K562 (cell line): ENCODE data around the gene CADM2. TPM values are rescaled to one million over a fixed set of nuclear protein-coding genes. Genes with fewer than 3 reads are reported as not detected.

ENCODE experiments used
- ATAC-seq: fragments of 200-7000 bp; cut with Tn5 transposase; 3 replicates; pipeline ENCODE4 v1.9.1; 2020; ENCODE audit warnings: moderate library complexity
- BruUV-seq: library from RNA; stranded (reverse); fragments of 400-500 nt; replicated peaks from 2 replicates; lab custom pipeline; 2021; lab: Mats Ljungman, UMichigan
- CTCF ChIA-PET: fragments of 300-600 bp; formaldehyde crosslinking; extraction: SDS; loops from one replicate; lab custom pipeline; 2021; ENCODE audit warnings: low intra/inter-chr PET ratio; lab: Yijun Ruan, JAX
- POLR2A ChIA-PET: fragments of 300-600, 350-650 bp; sonication (Branson Sonifier 250); formaldehyde crosslinking; extraction: SDS; loops from one replicate; lab custom pipeline; 2021; ENCODE audit warnings: antibody characterized with exemption, inconsistent platforms; lab: Yijun Ruan, JAX
- DNase-seq, 4 experiments: peaks; one replicate each; pipeline versions ENCODE4 v3.0.0 to v3.0.0-alpha.2; 2011 to 2018; ENCODE audit warnings: low spot score in 3 of 4, mixed read lengths in 3 of 4; ENCODE audit errors: extremely low read depth in 1 of 4
- FAIRE-seq: peaks from 2 replicates; lab custom pipeline; 2011; peaks lifted over from hg19 to GRCh38; lab: Jason Lieb, UNC
- H2AFZ ChIP-seq: 2 replicates; pipeline ENCODE4 v1.6.0; 2011; ENCODE audit warnings: low read depth, low read length, control low read depth, inconsistent platforms
- H3K27ac ChIP-seq: fragments of 200-600 bp; 3 replicates; pipeline ENCODE4 v1.8.0; 2011; ENCODE audit warnings: low read depth, mild to moderate bottlenecking, control low read depth, inconsistent platforms, low read length, moderate library complexity, mixed read lengths; ENCODE audit errors: extremely low read depth
- H3K27me3 ChIP-seq, 2 experiments: fragments of 300-600 bp in 1 of 2; 2 replicates in 1 of 2; 3 replicates in 1 of 2; pipeline versions ENCODE4 v1.6.0 to v1.8.0; 2011; ENCODE audit warnings: inconsistent platforms in 2 of 2, low read length in 2 of 2, mild to moderate bottlenecking in 1 of 2, mixed read lengths in 1 of 2, moderate library complexity in 1 of 2; ENCODE audit not compliant: control insufficient read depth in 2 of 2, insufficient read depth in 2 of 2
- H3K36me3 ChIP-seq: fragments of 300-600 bp; 3 replicates; pipeline ENCODE4 v1.8.0; 2011; ENCODE audit warnings: mild to moderate bottlenecking, low read length, inconsistent platforms; ENCODE audit not compliant: control insufficient read depth, insufficient read depth
- H3K4me1 ChIP-seq, 2 experiments: fragments of 200-600 bp in 1 of 2; replicated peaks in 1 of 2; 2 replicates in 1 of 2; 3 replicates in 1 of 2; pipeline versions ENCODE4 v1.5.1 to v1.8.0; 2011; ENCODE audit warnings: inconsistent platforms in 2 of 2, low read length in 2 of 2, mild to moderate bottlenecking in 1 of 2, mixed read lengths in 1 of 2, moderate library complexity in 1 of 2; ENCODE audit not compliant: control insufficient read depth in 2 of 2, insufficient read depth in 2 of 2
- H3K4me2 ChIP-seq: 2 replicates; pipeline ENCODE4 v1.6.1; 2011; ENCODE audit warnings: low read length, control low read depth, inconsistent platforms, mixed read lengths; ENCODE audit not compliant: insufficient read depth
- H3K4me3 ChIP-seq: fragments of 200-600 bp; sonication (generic), shearing (Covaris generic); 2 replicates; pipeline ENCODE4 v1.5.1; 2016; ENCODE audit warnings: control low read depth, inconsistent platforms
- H3K79me2 ChIP-seq: fragments of 200-600 bp; 3 replicates; pipeline ENCODE4 v1.8.0; 2011; ENCODE audit warnings: low read length, inconsistent platforms; ENCODE audit not compliant: control insufficient read depth, insufficient read depth
- H3K9ac ChIP-seq, 2 experiments: 2 replicates each; pipeline versions ENCODE4 v1.6.0 to v1.6.1; 2011; ENCODE audit warnings: low read depth in 2 of 2, low read length in 2 of 2, control low read depth in 1 of 2, inconsistent platforms in 1 of 2, mild to moderate bottlenecking in 1 of 2, mixed read lengths in 1 of 2; ENCODE audit not compliant: insufficient read depth in 1 of 2
- H3K9me1 ChIP-seq: one replicate; pipeline ENCODE4 v1.6.0; 2011; ENCODE audit warnings: inconsistent platforms, mild to moderate bottlenecking, low read length, moderate library complexity; ENCODE audit not compliant: control insufficient read depth, insufficient read depth
- H3K9me3 ChIP-seq: replicated peaks from 2 replicates; pipeline ENCODE4 v1.5.1; 2011; ENCODE audit warnings: low read depth, low read length, inconsistent platforms; ENCODE audit not compliant: control insufficient read depth, insufficient read depth
- H4K20me1 ChIP-seq: replicated peaks from 2 replicates; pipeline ENCODE4 v1.6.1; 2011; ENCODE audit warnings: low read length, inconsistent platforms, mixed read lengths; ENCODE audit not compliant: control insufficient read depth, insufficient read depth
- CBX5 ChIP-seq: IDR thresholded peaks from 2 replicates; pipeline ENCODE4 v1.6.1; 2014; ENCODE audit warnings: low read depth, borderline replicate concordance
- FOSL1 ChIP-seq: fragments of 200-800 bp; sonication (Bioruptor generic); conservative IDR thresholded peaks from 2 replicates; pipeline ENCODE4 v1.6.1; 2016; ENCODE audit warnings: missing genetic modification characterization, missing compliant biosample characterization
- MAFK ChIP-seq: IDR thresholded peaks from 2 replicates; pipeline ENCODE4 v1.6.1; 2011; ENCODE audit warnings: low read length, improper control_type of control experiment
- NUFIP1 ChIP-seq: fragments of 450-650 bp; IDR thresholded peaks from 2 replicates; pipeline ENCODE4 v1.6.1; 2018; ENCODE audit not compliant: partially characterized antibody
- PHF20 ChIP-seq: fragments of 450-650 bp; IDR thresholded peaks from 2 replicates; pipeline ENCODE4 v1.6.1; 2018; ENCODE audit not compliant: partially characterized antibody
- POU5F1 ChIP-seq: fragments of 150-350 bp; IDR thresholded peaks from 2 replicates; pipeline ENCODE4 v1.6.1; 2014; ENCODE audit warnings: borderline replicate concordance, low read length, low read depth, mild to moderate bottlenecking; ENCODE audit not compliant: partially characterized antibody
- PURB ChIP-seq: sonication (generic); formaldehyde crosslinking; IDR thresholded peaks from 2 replicates; pipeline ENCODE4 v1.9.0; 2021; ENCODE audit warnings: low read depth, mild to moderate bottlenecking, missing genetic modification reagents
- RAD21 ChIP-seq, 2 experiments: fragments of 250-450 bp in 1 of 2; fragments of 450-650 bp in 1 of 2; sonication (Bioruptor Pico) in 1 of 2; formaldehyde crosslinking in 1 of 2; IDR thresholded peaks in 1 of 2; conservative IDR thresholded peaks in 1 of 2; 2 replicates each; pipeline versions ENCODE4 v1.4.0 to v1.8.0; 2020 to 2022; ENCODE audit warnings: mild to moderate bottlenecking in 2 of 2, moderate library complexity in 1 of 2
- RBBP5 ChIP-seq: fragments of 200-600 bp; sonication (generic); IDR thresholded peaks from 2 replicates; pipeline ENCODE4 v1.6.1; 2012; ENCODE audit warnings: borderline replicate concordance, mild to moderate bottlenecking, low read length, control low read depth, inconsistent platforms; ENCODE audit not compliant: insufficient read depth, poor library complexity, severe bottlenecking
- WGBS: fragments of 100-300 bp; shearing (Covaris generic); methylation state at CpG from one replicate; pipeline ENCODE4 v1.1.6; 2016; ENCODE audit warnings: low coverage, mixed read lengths; ENCODE audit not compliant: insufficient coverage; ENCODE audit errors: missing lambda C conversion rate; 5-methylcytosine and 5-hydroxymethylcytosine counted together
- in situ Hi-C: fragments of 300-500 bp; cut with MboI; formaldehyde crosslinking; loops from 4 replicates; pipeline ENCODE4 v1.15.0; 2018; ENCODE audit warnings: inconsistent platforms, mixed read lengths
- intact Hi-C: fragments of 100-400 bp; cut with micrococcal nuclease; formaldehyde crosslinking; loops from 2 replicates; pipeline ENCODE4 v1.14.2; 2022
- polyA plus RNA-seq, 8 experiments: library from polyadenylated mRNA; depleted of rRNA in 4 of 8; stranded (reverse) in 5 of 8; unstranded in 3 of 8; fragments of >200 nt; fragmentation: Nextera tagmentation in 2 of 8; fragmentation: Illumina TruSeq in 1 of 8; extraction: Ambion mirVana in 2 of 8; extraction: Trizol in 1 of 8; gene quantifications; 2 replicates each; pipeline versions ENCODE4 v1.2.1 to v1.2.3, GENCODE V29; 2011 to 2014; ENCODE audit warnings: inconsistent platforms in 1 of 8, missing spikeins in 1 of 8
- total RNA-seq, 7 experiments: library from RNA; depleted of rRNA in 6 of 7; stranded (reverse); fragments of >200 nt in 6 of 7; fragmentation: Illumina TruSeq in 2 of 7; extraction: Trizol in 2 of 7; gene quantifications; 2 replicates each; pipeline versions ENCODE4 v1.2.1 to v1.2.3, GENCODE V29; 2011 to 2021; ENCODE audit warnings: low replicate concordance in 1 of 7

The CADM2 gene
- total and polyA plus RNA-seq, 9 of the 15 experiments (the other 6 are each of a cell fraction or from before 2014, with no cell fraction given): 0.11 to 3.2 (median 0.95) TPM

DNA sequence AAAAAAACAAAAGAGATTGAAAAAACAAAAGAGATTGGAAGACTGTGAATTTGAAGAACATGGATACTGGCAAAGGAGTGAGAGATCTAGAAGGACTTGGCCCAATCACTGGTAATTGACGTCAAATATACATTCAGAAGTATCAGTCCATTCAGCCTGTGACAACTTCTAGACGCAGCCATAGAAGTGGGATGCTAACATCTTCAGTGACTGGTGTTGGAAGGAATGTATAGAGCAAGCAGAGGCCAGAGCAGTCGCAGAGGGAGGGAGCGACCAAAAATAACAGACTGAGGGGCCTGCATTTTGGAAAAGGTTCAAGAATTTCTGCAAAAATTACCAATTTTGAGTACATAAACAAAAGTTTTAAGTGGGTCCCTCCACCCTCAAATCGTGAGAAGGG, 473.3 kb downstream of the CADM2 start:
- Histone ChIP-seq H3K36me3 (no peaks in the 10 kb centered on the region), H3K4me2 (no peak overlapping the region), H3K79me2 (no peaks in the 10 kb centered on the region), H3K27ac (no peak overlapping the region), H3K4me3 (no peak overlapping the region), H3K27me3 (no peaks in the 10 kb centered on the region), H3K9me3 (no peaks in the 10 kb centered on the region), H3K9me1 (no peaks in the 10 kb centered on the region), H3K9ac (no peak overlapping the region), H2AFZ (no peak overlapping the region), H3K4me1 (no peaks in the 10 kb centered on the region), H4K20me1 (no peaks in the 10 kb centered on the region)
- TF ChIP-seq MAFK (no peak), RBBP5 (no peak), PURB (CRISPR knock-in tag) (no peak), POU5F1 (no peak), FOSL1 (tag) (no peak), PHF20 (no peak), RAD21 (CRISPR knock-in tag; conservative IDR thresholded peaks at IDR 0.05 in 1 of 2, IDR thresholded peaks at IDR 0.05 in 1 of 2) (no peak), CBX5 (no peak), NUFIP1 (no peak)
- ChIA-PET POLR2A (no interaction called here), CTCF (no interaction called here)
- 16% methylated on average over 5 of the region's 5 CpGs for WGBS
- no peak for FAIRE-seq
- in situ Hi-C loops: no loop called here
- intact Hi-C loops: no loop called here
- no peak for DNase-seq
- no TSS peak for BruUV-seq
- no peak for ATAC-seq
